NCI-H524 treated with DMSO at 0.1 percent for 48 hours (cell line): Measurements from ENCODE around the gene NLRX1.
"Not testable (repeated sequence)": the region's sequence is repeated elsewhere in the genome, so short reads cannot be mapped to it uniquely, and the experiment has no call there.

Experiments used
- DNase-seq: peaks from one replicate; lab custom pipeline; 2025; lab: John Stamatoyannopoulos, UW

Gene NLRX1, protein sequence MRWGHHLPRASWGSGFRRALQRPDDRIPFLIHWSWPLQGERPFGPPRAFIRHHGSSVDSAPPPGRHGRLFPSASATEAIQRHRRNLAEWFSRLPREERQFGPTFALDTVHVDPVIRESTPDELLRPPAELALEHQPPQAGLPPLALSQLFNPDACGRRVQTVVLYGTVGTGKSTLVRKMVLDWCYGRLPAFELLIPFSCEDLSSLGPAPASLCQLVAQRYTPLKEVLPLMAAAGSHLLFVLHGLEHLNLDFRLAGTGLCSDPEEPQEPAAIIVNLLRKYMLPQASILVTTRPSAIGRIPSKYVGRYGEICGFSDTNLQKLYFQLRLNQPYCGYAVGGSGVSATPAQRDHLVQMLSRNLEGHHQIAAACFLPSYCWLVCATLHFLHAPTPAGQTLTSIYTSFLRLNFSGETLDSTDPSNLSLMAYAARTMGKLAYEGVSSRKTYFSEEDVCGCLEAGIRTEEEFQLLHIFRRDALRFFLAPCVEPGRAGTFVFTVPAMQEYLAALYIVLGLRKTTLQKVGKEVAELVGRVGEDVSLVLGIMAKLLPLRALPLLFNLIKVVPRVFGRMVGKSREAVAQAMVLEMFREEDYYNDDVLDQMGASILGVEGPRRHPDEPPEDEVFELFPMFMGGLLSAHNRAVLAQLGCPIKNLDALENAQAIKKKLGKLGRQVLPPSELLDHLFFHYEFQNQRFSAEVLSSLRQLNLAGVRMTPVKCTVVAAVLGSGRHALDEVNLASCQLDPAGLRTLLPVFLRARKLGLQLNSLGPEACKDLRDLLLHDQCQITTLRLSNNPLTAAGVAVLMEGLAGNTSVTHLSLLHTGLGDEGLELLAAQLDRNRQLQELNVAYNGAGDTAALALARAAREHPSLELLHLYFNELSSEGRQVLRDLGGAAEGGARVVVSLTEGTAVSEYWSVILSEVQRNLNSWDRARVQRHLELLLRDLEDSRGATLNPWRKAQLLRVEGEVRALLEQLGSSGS

DNA sequence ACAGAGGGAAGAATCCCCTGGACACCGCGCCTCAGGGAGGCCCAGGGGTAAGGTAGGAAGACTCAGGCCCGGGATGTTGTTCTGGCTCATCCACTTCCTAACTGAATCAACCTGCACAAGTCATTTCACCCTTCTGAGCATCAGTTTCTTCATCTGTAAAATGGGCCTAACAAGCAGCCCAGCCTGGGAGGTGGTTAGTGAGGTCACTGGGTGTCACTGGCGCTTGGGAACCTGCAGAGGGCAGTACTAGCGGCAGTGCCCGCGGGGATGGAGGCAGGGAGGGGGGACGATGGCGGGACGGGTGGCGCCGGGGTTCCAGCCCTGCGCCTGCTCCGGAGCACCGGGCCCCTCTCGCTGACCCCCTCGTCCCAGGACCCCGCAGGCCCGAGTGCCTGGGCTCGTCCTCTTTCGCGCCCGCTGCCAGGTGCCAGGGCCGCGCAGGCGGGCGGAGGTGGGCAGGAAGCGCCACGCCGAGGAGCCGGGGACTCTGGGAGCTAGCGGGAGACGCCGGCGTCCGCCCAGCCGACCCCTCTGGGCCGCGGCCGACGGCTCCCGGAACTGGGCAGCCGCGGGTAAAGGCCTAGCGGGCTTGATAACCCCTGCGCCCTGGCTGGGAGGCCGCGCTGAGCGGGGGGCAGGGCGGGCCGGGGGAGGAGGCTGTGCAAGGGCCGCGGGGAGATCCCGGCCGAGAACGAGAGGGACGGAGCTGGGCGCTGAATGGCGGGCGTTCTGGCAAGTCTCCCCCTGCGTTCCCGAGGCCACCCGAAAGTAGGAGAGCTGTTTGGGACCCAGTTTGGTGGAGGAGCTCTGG lies at the start of gene NLRX1:
NLRX1 (plus strand) TSS at position 255 of the 811 bp plus-strand sequence. CDS start 2,679 bp downstream, outside the sequence.
- DNase-seq: no peak

- no peak for DNase-seq
These were observed 49.6 kb upstream of the NLRX1 start for GRCh38 chr11:119118946-119119345.

DNA sequence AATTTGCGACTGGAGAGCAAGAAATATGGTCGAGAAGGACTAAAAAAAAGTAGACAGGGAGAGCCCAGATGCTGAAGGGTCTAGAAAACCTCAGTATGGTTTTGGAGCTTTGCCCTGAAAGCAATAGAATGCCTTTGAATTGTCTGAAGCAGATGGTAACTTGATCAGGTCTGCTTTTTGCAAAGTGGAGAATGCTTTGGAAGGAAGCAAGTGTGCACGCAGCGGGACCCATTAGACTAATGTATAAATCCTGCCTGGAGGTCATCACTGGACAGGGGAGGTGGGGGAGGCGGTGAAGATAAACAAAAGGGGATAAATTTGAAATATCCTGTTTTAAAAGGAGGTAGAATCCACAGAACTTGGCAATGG lies 47.9 kb upstream of the NLRX1 start:
- DNase-seq: no peak

DNA sequence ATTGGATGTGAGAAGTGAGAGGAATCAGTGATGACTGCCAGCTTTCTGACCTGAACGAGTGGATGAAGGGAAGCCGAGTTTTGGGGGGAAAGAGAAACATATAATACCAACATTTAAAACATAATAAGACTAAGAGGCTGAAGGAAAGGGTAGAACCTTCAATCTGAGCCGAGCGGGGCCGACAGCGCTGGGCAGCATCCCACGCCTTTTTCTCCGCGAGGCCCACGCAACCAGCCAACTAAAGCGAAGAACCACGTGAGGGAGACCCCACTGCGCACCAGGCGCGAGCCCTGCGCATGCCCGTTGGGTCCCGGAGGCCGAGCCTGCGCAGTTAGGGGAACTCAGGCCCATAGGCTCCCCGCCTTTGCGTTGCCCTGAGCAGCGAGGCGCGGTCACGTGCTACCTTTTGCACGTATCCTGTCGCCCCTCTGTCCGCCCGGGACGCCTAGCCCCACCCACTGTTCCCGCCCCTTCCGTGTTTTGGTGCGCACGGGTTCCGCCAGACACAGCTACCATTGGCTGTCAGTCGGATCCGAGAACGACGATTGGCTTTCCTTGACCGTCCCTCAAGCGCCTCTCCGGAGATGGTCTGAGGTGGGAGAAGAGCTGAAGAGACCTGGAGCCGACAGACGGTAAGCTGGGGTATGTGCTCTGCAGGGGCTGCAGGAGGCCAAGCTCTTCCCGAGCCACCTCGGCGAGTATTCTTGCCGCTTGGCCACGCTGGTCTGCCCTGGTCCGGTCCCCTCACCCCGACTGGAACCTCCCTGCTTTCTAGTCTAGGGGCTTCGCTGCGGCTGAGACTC lies 47.3 kb upstream of the NLRX1 start, which contains the start of gene HINFP:
HINFP (plus strand) TSS at position 573 of the 803 bp plus-strand sequence. CDS start 5,365 bp downstream, outside the sequence.
- DNase-seq: peak; percentile 85

DNA sequence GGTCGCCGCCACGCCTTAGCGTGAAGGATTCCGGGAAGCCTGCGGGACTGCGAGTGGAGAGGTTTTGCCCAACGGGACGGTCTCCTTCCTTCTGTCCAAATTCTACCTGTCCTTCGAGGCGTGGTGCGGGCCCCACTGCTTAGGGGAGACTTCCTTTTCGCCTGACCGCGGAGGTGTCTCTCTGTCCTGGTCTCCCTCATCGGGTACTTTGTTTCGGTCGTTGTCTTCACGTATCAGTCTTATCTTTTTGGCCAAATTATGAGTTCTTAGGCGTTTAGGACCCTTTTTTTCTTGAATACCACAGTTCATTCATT lies 46.8 kb upstream of the NLRX1 start:
- DNase-seq: no peak

GRCh38 chr11:119125821-119126220 lies 42.7 kb upstream of the NLRX1 start:
- no peak for DNase-seq

- no peak for DNase-seq
These were observed 41.8 kb upstream of the NLRX1 start for GRCh38 chr11:119126675-119127268.

DNA sequence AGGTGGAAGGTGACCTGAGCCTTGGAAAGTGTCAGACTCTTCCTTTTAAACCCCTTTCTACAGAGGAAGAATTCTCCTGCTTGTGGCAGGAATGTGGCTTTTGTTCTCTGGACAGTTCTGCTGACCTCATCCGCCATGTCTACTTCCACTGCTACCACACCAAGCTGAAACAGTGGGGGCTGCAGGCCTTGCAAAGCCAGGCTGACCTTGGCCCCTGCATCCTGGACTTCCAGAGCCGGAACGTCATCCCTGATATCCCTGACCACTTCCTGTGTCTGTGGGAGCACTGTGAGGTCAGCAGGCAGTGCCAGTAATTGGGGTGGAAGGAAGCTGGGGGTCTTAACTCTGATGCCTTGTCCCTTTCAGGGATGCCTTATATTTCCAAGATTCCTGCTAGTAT lies 37.9 kb upstream of the NLRX1 start:
- no peak for DNase-seq

DNA sequence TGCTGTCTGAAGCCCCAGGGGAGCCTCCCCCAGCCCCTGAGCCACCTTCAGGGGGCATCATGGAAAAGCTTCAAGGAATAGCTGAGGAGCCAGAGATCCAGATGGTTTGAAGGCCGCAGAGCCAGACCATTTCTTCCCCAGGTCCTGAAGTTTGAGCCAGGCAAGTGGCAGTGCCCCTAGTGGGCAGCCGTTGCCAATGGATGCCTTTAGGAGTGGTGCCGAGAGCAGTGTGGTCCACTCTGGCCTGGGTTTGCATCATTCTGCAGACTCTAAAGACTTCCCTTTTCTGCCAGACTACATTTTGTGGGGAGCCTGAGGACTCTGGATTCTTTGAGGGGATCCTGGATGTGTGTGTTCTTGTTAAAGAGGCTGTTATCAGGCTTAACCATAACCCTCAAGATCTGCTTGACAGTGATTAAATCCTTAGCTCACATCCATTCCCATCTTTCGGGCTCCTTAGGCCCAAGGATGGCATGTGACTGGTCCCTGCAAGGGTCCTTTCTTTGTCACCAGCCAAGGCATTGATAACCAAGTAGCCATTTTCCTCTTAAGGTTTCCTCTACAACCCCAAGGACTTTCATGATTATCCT lies 34.0 kb upstream of the NLRX1 start:
- no peak for DNase-seq

DNA sequence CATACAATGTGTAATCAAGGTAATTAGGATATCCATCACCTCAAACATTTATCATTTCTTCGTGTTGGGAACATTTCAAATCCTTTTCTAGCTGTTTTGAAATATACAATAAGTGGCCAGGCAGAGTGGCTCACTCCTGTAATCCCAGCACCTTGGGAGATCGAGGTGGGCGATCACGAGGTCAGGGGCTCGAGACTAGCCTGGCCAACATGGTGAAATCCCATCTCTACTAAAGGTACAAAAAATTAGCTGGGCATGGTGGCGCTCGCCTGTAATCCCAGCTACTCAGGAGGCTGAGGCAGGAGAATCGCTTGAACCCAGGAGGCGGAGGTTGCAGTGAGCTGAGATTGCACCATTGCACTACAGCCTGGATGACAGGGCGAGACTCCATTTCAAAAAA lies 29.2 kb upstream of the NLRX1 start:
- not testable (repeated sequence) for DNase-seq

GRCh38 chr11:119144825-119145486 lies 23.6 kb upstream of the NLRX1 start:
- peak; percentile 62 for DNase-seq

DNA sequence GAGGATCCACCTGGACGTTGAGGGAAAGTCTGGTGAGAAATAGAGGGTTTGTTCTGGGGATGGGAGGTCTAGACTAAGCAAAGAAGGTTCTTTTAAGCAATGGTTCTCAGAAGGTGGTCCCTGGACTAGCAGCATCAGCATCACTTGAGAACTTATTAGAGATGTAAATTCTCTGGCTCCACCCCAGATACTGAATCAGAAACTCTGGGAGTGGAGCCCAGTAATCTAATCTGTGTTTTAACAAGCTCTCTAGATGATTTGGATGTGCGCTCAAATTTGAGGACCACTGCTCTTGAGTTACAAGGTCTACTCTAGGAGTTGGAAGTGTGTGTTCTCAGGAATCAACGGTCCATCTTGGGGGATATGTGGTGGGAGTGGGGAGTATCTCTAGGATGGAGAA lies 23.0 kb upstream of the NLRX1 start:
- DNase-seq: no peak

DNA sequence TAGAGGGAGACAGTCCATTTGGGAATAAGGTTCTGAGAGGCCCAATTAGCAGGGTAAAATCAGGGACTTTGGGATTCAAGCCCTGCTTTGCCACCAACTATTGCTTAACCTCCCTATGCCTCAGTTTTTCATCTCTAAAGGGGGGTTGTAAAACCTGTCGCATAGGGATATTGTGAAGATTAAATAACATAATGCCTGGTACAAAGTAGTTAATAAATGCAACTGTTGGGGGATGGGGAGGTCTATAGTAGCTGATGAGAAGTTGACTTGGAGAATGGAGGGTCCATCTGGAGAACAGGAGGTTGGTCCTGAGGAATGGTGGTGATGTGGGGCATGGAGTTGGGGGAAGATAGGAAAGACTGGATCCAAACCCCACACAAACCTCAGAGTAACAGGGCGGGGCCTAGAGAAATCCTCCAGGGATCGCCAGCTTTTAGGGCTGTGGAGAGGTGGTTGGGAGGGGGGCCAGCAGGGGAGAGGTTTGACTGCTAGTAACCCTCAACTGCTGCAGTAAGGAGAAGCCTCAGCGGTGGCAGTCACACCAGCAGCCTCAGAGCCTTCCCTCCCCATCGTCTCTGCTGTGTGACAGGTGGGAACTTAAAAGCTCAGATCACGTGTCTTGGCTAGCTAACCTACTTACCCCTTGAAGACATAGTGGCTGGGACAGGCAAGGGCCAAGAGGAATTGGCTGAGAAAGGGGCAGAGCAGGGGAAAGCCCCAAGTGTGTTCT lies 20.8 kb upstream of the NLRX1 start:
- peak; percentile 83 for DNase-seq

DNA sequence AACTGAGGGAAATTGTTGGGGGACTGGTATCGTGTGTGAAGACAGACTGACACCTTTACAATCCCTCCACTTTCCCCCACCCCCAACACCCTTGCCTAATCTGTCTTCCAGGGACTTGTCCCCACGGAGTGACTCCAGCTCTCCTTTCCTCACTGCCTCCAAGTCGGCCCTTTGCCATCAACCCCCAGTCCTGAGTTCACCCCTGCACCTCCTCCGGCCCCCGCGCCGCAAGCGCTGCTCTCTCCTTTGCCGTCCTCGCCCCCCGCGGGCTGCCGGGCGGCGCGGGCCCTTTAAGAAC lies 19.9 kb upstream of the NLRX1 start:
- no peak for DNase-seq

DNA sequence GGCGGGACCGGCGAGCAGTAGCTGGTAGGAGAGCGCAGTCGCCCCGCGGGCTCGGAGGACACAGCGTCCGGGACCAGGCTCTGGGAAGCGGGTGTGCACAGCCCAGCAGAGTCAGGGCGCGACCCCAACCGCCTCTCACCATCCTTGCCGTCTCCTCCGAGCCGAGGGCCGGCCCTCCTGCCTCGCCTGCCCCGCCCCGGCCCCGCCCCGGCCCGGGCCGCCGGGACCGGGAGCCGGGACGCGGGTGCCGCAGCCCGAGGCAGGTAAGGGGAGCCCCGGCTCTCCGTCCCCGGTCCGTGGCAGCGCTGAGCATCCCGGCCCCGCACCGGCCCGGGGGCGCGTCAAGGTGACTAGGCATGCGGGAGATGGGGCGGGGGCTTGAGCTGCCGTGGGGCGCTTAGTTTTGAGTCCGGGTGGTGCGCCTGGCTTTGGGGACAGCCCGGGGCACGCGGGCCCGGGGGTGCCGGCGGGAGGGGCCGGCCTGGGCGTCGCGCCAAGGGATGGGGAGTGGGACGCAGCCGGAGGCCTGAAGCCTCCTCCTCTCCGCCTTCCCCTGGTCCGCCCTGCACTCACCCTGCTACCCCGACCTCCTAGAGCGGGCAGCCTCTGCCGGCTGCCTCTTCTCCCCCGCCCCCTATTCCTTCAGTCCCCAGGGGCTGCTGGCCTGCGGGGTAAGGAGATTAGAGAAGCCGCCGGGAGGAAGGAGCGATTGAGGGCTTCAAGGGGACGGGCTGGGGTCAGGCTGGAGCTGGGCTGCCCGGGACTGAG lies 19.3 kb upstream of the NLRX1 start, which contains the start of gene ABCG4:
ABCG4 (plus strand) TSS at position 35 of the 768 bp plus-strand sequence. CDS start 914 bp downstream, outside the sequence.
- no peak for DNase-seq

DNA sequence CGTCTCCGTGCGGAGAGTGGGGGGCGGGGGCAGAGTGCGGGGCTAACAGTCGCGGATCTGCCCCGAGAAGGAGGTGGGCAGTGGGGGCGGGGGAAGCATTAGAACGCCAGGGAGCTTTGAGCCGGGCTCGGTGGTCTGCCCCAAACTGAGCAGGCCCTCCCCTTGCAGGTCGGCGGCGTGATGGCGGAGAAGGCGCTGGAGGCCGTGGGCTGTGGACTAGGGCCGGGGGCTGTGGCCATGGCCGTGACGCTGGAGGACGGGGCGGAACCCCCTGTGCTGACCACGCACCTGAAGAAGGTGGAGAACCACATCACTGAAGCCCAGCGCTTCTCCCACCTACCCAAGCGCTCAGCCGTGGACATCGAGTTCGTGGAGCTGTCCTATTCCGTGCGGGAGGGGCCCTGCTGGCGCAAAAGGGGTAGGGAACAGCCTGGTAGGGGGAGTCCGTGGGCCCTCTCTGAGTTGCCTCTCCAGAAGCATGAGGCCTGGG lies 18.7 kb upstream of the NLRX1 start:
- DNase-seq: no peak

GRCh38 chr11:119152043-119152442 lies 16.5 kb upstream of the NLRX1 start:
- no peak for DNase-seq

- no peak for DNase-seq
These were observed 15.9 kb upstream of the NLRX1 start for GRCh38 chr11:119152604-119153003.
